KOPT-K1 (cell line): ENCODE data around the gene UNC119.

Experiments
- H3K27ac ChIP-seq: fragments of 200-600 bp; sonication (generic); 2 replicates; pipeline ENCODE4 v1.5.1; 2016; ENCODE audit warnings: antibody characterized with exemption, mild to moderate bottlenecking, low read depth, low read length; ENCODE audit not compliant: poor library complexity, severe bottlenecking
- H3K36me3 ChIP-seq: fragments of 200-600 bp; sonication (generic); 2 replicates; pipeline ENCODE4 v1.5.1; 2017; ENCODE audit warnings: antibody characterized with exemption, mild to moderate bottlenecking, low read length, moderate library complexity; ENCODE audit not compliant: insufficient read depth
- H3K9me3 ChIP-seq: fragments of 200-600 bp; sonication (generic); 2 replicates; pipeline ENCODE4 v1.5.1; 2017; ENCODE audit warnings: antibody characterized with exemption, low read length, mild to moderate bottlenecking; ENCODE audit not compliant: insufficient read depth, poor library complexity, severe bottlenecking

UNC119 gene

GRCh38 chr17:28554565-28554964, 2.1 kb upstream of the UNC119 start:
- H3K9me3 ChIP-seq = no peaks in the 10 kb centered on the region
- no peak overlapping the region for H3K27ac ChIP-seq
- H3K36me3 ChIP-seq = peaks cover 67% of the 10 kb centered on the region

- Histone ChIP-seq H3K36me3 (peaks cover 53% of the 10 kb centered on the region), H3K27ac (no peak overlapping the region), H3K9me3 (no peaks in the 10 kb centered on the region)
Measured at GRCh38 chr17:28553000-28553505, 629 bp upstream of the UNC119 start.

- H3K27ac ChIP-seq = peak overlapping the region; percentile 53
- H3K9me3 ChIP-seq = no peaks in the 10 kb centered on the region
- H3K36me3 ChIP-seq = peaks cover 48% of the 10 kb centered on the region
Measured at GRCh38 chr17:28551421-28552175, 826 bp downstream of the UNC119 start.

GRCh38 chr17:28550858-28551257, 1.6 kb downstream of the UNC119 start:
- Histone ChIP-seq H3K36me3 (peaks cover 41% of the 10 kb centered on the region), H3K9me3 (no peaks in the 10 kb centered on the region), H3K27ac (no peak overlapping the region)

GRCh38 chr17:28549236-28550132, 2.9 kb downstream of the UNC119 start:
- peaks cover 27% of the 10 kb centered on the region for H3K36me3 ChIP-seq
- H3K27ac ChIP-seq = peak overlapping the region; percentile 11
- H3K9me3 ChIP-seq = no peaks in the 10 kb centered on the region

GRCh38 chr17:28548417-28549130, 3.9 kb downstream of the UNC119 start:
- H3K9me3 ChIP-seq = no peaks in the 10 kb centered on the region
- peaks cover 18% of the 10 kb centered on the region for H3K36me3 ChIP-seq
- H3K27ac ChIP-seq = no peak overlapping the region

- no peaks in the 10 kb centered on the region for H3K9me3 ChIP-seq
- H3K36me3 ChIP-seq = peaks cover 11% of the 10 kb centered on the region
- H3K27ac ChIP-seq = no peak overlapping the region
Measured at GRCh38 chr17:28547623-28548416, 4.6 kb downstream of the UNC119 start.

GRCh38 chr17:28547096-28547622, 5.3 kb downstream of the UNC119 start:
- peaks cover 10% of the 10 kb centered on the region; the same call in 1 of the 2 replicates for H3K36me3 ChIP-seq
- no peaks in the 10 kb centered on the region for H3K9me3 ChIP-seq
- H3K27ac ChIP-seq = no peak overlapping the region

GRCh38 chr17:28545787-28546415, 6.5 kb downstream of the UNC119 start:
- Histone ChIP-seq H3K9me3 (no peaks in the 10 kb centered on the region), H3K36me3 (peaks cover 10% of the 10 kb centered on the region; the same call in 1 of the 2 replicates), H3K27ac (no peak overlapping the region)

GRCh38 chr17:28545141-28545503, 7.3 kb downstream of the UNC119 start:
- H3K27ac ChIP-seq = no peak overlapping the region

GRCh38 chr17:28544402-28545140, 7.9 kb downstream of the UNC119 start:
- H3K9me3 ChIP-seq = no peaks in the 10 kb centered on the region
- peaks cover 10% of the 10 kb centered on the region; the same call in 1 of the 2 replicates for H3K36me3 ChIP-seq
- no peak overlapping the region for H3K27ac ChIP-seq

More at GRCh38 chr17:28545141-28545503, 7.3 kb downstream of the UNC119 start:
- peaks cover 10% of the 10 kb centered on the region; the same call in 1 of the 2 replicates for H3K36me3 ChIP-seq
- no peaks in the 10 kb centered on the region for H3K9me3 ChIP-seq

GRCh38 chr17:28541439-28541838, 11.0 kb downstream of the UNC119 start:
- Histone ChIP-seq H3K27ac (no peak overlapping the region), H3K9me3 (no peaks in the 10 kb centered on the region), H3K36me3 (no peaks in the 10 kb centered on the region)

GRCh38 chr17:28540231-28540630, 12.2 kb downstream of the UNC119 start:
- no peaks in the 10 kb centered on the region for H3K36me3 ChIP-seq
- no peak overlapping the region for H3K27ac ChIP-seq
- H3K9me3 ChIP-seq = no peaks in the 10 kb centered on the region
